Fibroblast of skin of abdomen (primary cell): ENCODE results near the gene SPNS2.
A peak's percentile ranks its signal among the peaks of the same experiment; 100 is the strongest.

Experiments used
- DNase-seq: peaks from one replicate; pipeline ENCODE4 v3.0.0-alpha.2; 2013

SPNS2 gene

GRCh38 chr17:4480929-4481898 is 17.5 kb upstream of the SPNS2 start:
- no peak for DNase-seq

GRCh38 chr17:4482338-4483011 is 16.2 kb upstream of the SPNS2 start:
- DNase-seq = no peak

- DNase-seq = no peak
These were observed 15.5 kb upstream of the SPNS2 start for GRCh38 chr17:4483012-4483840.

GRCh38 chr17:4485676-4486646 is 12.7 kb upstream of the SPNS2 start:
- no peak for DNase-seq

GRCh38 chr17:4487296-4487695 is 11.4 kb upstream of the SPNS2 start:
- DNase-seq = no peak

GRCh38 chr17:4487820-4488716 is 10.6 kb upstream of the SPNS2 start:
- no peak for DNase-seq

GRCh38 chr17:4488989-4489595 is 9.6 kb upstream of the SPNS2 start:
- no peak for DNase-seq

GRCh38 chr17:4490109-4490591 is 8.5 kb upstream of the SPNS2 start:
- no peak for DNase-seq

- no peak for DNase-seq
These were observed 8.0 kb upstream of the SPNS2 start for GRCh38 chr17:4490637-4491061.

- DNase-seq = no peak
These were observed 5.7 kb upstream of the SPNS2 start for GRCh38 chr17:4492721-4493561.

- peak; percentile 18 for DNase-seq
These were observed 1.4 kb upstream of the SPNS2 start for GRCh38 chr17:4497101-4497824.

GRCh38 chr17:4499431-4500190 is 930 bp downstream of the SPNS2 start:
- no peak for DNase-seq

GRCh38 chr17:4500191-4500571 is 1.5 kb downstream of the SPNS2 start:
- no peak for DNase-seq

- DNase-seq = no peak
These were observed 2.7 kb downstream of the SPNS2 start for GRCh38 chr17:4501295-4501949.

GRCh38 chr17:4502466-4503154 is 3.9 kb downstream of the SPNS2 start:
- no peak for DNase-seq
